ENCODE data around the gene UNC50.

The UNC50 gene

GRCh38 chr2:98568161-98568956, 40.0 kb upstream of the UNC50 start:
- Histone ChIP-seq H3K4me3 (ENCODE audit: low read depth, low read length) (no peak overlapping the region), H3K27me3 (ENCODE audit: control insufficient read depth, insufficient read depth, low read length) (no peaks in the 10 kb centered on the region), H3K27ac (ENCODE audit: low read depth, low read length) (no peak overlapping the region), H3K9ac (ENCODE audit: low read length) (no peak overlapping the region), H3K4me1 (ENCODE audit: control insufficient read depth, insufficient read depth, low read length) (no peaks in the 10 kb centered on the region), H3K36me3 (ENCODE audit: control insufficient read depth, insufficient read depth, low read length) (peaks cover 93% of the 10 kb centered on the region), H3K9me3 (ENCODE audit: control insufficient read depth, insufficient read depth, low read depth, low read length) (no peaks in the 10 kb centered on the region)

- peaks cover 91% of the 10 kb centered on the region for H3K36me3 ChIP-seq (ENCODE audit: control insufficient read depth, insufficient read depth, low read length)
- H3K27ac ChIP-seq (ENCODE audit: low read depth, low read length) = no peak overlapping the region
- H3K4me1 ChIP-seq (ENCODE audit: control insufficient read depth, insufficient read depth, low read length) = no peaks in the 10 kb centered on the region
- H3K4me3 ChIP-seq (ENCODE audit: low read depth, low read length) = no peak overlapping the region
- H3K27me3 ChIP-seq (ENCODE audit: control insufficient read depth, insufficient read depth, low read length) = no peaks in the 10 kb centered on the region
- H3K9ac ChIP-seq (ENCODE audit: low read length) = no peak overlapping the region
- H3K9me3 ChIP-seq (ENCODE audit: control insufficient read depth, insufficient read depth, low read depth, low read length) = no peaks in the 10 kb centered on the region
These were observed 39.1 kb upstream of the UNC50 start for GRCh38 chr2:98569197-98569793.

GRCh38 chr2:98569915-98570314, 38.5 kb upstream of the UNC50 start:
- Histone ChIP-seq H3K9me3 (ENCODE audit: control insufficient read depth, insufficient read depth, low read depth, low read length) (no peaks in the 10 kb centered on the region), H3K4me3 (ENCODE audit: low read depth, low read length) (no peak overlapping the region), H3K9ac (ENCODE audit: low read length) (no peak overlapping the region), H3K4me1 (ENCODE audit: control insufficient read depth, insufficient read depth, low read length) (no peaks in the 10 kb centered on the region), H3K27me3 (ENCODE audit: control insufficient read depth, insufficient read depth, low read length) (no peaks in the 10 kb centered on the region), H3K36me3 (ENCODE audit: control insufficient read depth, insufficient read depth, low read length) (peaks cover 90% of the 10 kb centered on the region), H3K27ac (ENCODE audit: low read depth, low read length) (no peak overlapping the region)

- no peak overlapping the region for H3K4me3 ChIP-seq (ENCODE audit: low read depth, low read length)
- H3K9ac ChIP-seq (ENCODE audit: low read length) = no peak overlapping the region
- H3K36me3 ChIP-seq (ENCODE audit: control insufficient read depth, insufficient read depth, low read length) = peaks cover 90% of the 10 kb centered on the region
- no peaks in the 10 kb centered on the region for H3K27me3 ChIP-seq (ENCODE audit: control insufficient read depth, insufficient read depth, low read length)
- H3K27ac ChIP-seq (ENCODE audit: low read depth, low read length) = no peak overlapping the region
- H3K9me3 ChIP-seq (ENCODE audit: control insufficient read depth, insufficient read depth, low read depth, low read length) = no peaks in the 10 kb centered on the region
- no peaks in the 10 kb centered on the region for H3K4me1 ChIP-seq (ENCODE audit: control insufficient read depth, insufficient read depth, low read length)
These were observed 38.0 kb upstream of the UNC50 start for GRCh38 chr2:98570356-98570755.

GRCh38 chr2:98571121-98571701, 37.2 kb upstream of the UNC50 start:
- Histone ChIP-seq H3K9ac (ENCODE audit: low read length) (no peak overlapping the region), H3K4me1 (ENCODE audit: control insufficient read depth, insufficient read depth, low read length) (no peaks in the 10 kb centered on the region), H3K27me3 (ENCODE audit: control insufficient read depth, insufficient read depth, low read length) (no peaks in the 10 kb centered on the region), H3K9me3 (ENCODE audit: control insufficient read depth, insufficient read depth, low read depth, low read length) (no peaks in the 10 kb centered on the region), H3K4me3 (ENCODE audit: low read depth, low read length) (no peak overlapping the region), H3K27ac (ENCODE audit: low read depth, low read length) (no peak overlapping the region), H3K36me3 (ENCODE audit: control insufficient read depth, insufficient read depth, low read length) (peaks cover 83% of the 10 kb centered on the region)

GRCh38 chr2:98571796-98572195, 36.6 kb upstream of the UNC50 start:
- Histone ChIP-seq H3K4me3 (ENCODE audit: low read depth, low read length) (no peak overlapping the region), H3K27ac (ENCODE audit: low read depth, low read length) (no peak overlapping the region), H3K36me3 (ENCODE audit: control insufficient read depth, insufficient read depth, low read length) (peaks cover 83% of the 10 kb centered on the region), H3K9me3 (ENCODE audit: control insufficient read depth, insufficient read depth, low read depth, low read length) (no peaks in the 10 kb centered on the region), H3K4me1 (ENCODE audit: control insufficient read depth, insufficient read depth, low read length) (no peaks in the 10 kb centered on the region), H3K27me3 (ENCODE audit: control insufficient read depth, insufficient read depth, low read length) (no peaks in the 10 kb centered on the region), H3K9ac (ENCODE audit: low read length) (no peak overlapping the region)

- H3K27me3 ChIP-seq (ENCODE audit: control insufficient read depth, insufficient read depth, low read length) = no peaks in the 10 kb centered on the region
- peaks cover 84% of the 10 kb centered on the region for H3K36me3 ChIP-seq (ENCODE audit: control insufficient read depth, insufficient read depth, low read length)
These were observed 36.2 kb upstream of the UNC50 start for GRCh38 chr2:98572211-98572610.

GRCh38 chr2:98572676-98573075, 35.7 kb upstream of the UNC50 start:
- no peak overlapping the region for H3K9ac ChIP-seq (ENCODE audit: low read length)
- no peaks in the 10 kb centered on the region for H3K4me1 ChIP-seq (ENCODE audit: control insufficient read depth, insufficient read depth, low read length)
- no peaks in the 10 kb centered on the region for H3K27me3 ChIP-seq (ENCODE audit: control insufficient read depth, insufficient read depth, low read length)
- H3K27ac ChIP-seq (ENCODE audit: low read depth, low read length) = no peak overlapping the region
- H3K36me3 ChIP-seq (ENCODE audit: control insufficient read depth, insufficient read depth, low read length) = peaks cover 86% of the 10 kb centered on the region
- H3K9me3 ChIP-seq (ENCODE audit: control insufficient read depth, insufficient read depth, low read depth, low read length) = no peaks in the 10 kb centered on the region
- no peak overlapping the region for H3K4me3 ChIP-seq (ENCODE audit: low read depth, low read length)

More at GRCh38 chr2:98572211-98572610, 36.2 kb upstream of the UNC50 start:
- Histone ChIP-seq H3K9ac (ENCODE audit: low read length) (no peak overlapping the region), H3K4me3 (ENCODE audit: low read depth, low read length) (no peak overlapping the region), H3K4me1 (ENCODE audit: control insufficient read depth, insufficient read depth, low read length) (no peaks in the 10 kb centered on the region), H3K9me3 (ENCODE audit: control insufficient read depth, insufficient read depth, low read depth, low read length) (no peaks in the 10 kb centered on the region), H3K27ac (ENCODE audit: low read depth, low read length) (no peak overlapping the region)

- H3K4me1 ChIP-seq (ENCODE audit: control insufficient read depth, insufficient read depth, low read length) = no peaks in the 10 kb centered on the region
- H3K9ac ChIP-seq (ENCODE audit: low read length) = no peak overlapping the region
- H3K9me3 ChIP-seq (ENCODE audit: control insufficient read depth, insufficient read depth, low read depth, low read length) = no peaks in the 10 kb centered on the region
- no peaks in the 10 kb centered on the region for H3K27me3 ChIP-seq (ENCODE audit: control insufficient read depth, insufficient read depth, low read length)
- H3K27ac ChIP-seq (ENCODE audit: low read depth, low read length) = no peak overlapping the region
- H3K36me3 ChIP-seq (ENCODE audit: control insufficient read depth, insufficient read depth, low read length) = peaks cover 86% of the 10 kb centered on the region
- H3K4me3 ChIP-seq (ENCODE audit: low read depth, low read length) = no peak overlapping the region
These were observed 35.0 kb upstream of the UNC50 start for GRCh38 chr2:98573426-98573825.

GRCh38 chr2:98576666-98577312, 31.6 kb upstream of the UNC50 start:
- Histone ChIP-seq H3K27me3 (ENCODE audit: control insufficient read depth, insufficient read depth, low read length) (no peaks in the 10 kb centered on the region), H3K9me3 (ENCODE audit: control insufficient read depth, insufficient read depth, low read depth, low read length) (no peaks in the 10 kb centered on the region), H3K36me3 (ENCODE audit: control insufficient read depth, insufficient read depth, low read length) (peaks cover 63% of the 10 kb centered on the region), H3K27ac (ENCODE audit: low read depth, low read length) (no peak overlapping the region), H3K4me3 (ENCODE audit: low read depth, low read length) (no peak overlapping the region), H3K4me1 (ENCODE audit: control insufficient read depth, insufficient read depth, low read length) (no peaks in the 10 kb centered on the region), H3K9ac (ENCODE audit: low read length) (no peak overlapping the region)

- Histone ChIP-seq H3K36me3 (ENCODE audit: control insufficient read depth, insufficient read depth, low read length) (peaks cover 63% of the 10 kb centered on the region), H3K9me3 (ENCODE audit: control insufficient read depth, insufficient read depth, low read depth, low read length) (no peaks in the 10 kb centered on the region), H3K4me1 (ENCODE audit: control insufficient read depth, insufficient read depth, low read length) (no peaks in the 10 kb centered on the region), H3K27me3 (ENCODE audit: control insufficient read depth, insufficient read depth, low read length) (no peaks in the 10 kb centered on the region), H3K27ac (ENCODE audit: low read depth, low read length) (no peak overlapping the region), H3K9ac (ENCODE audit: low read length) (no peak overlapping the region), H3K4me3 (ENCODE audit: low read depth, low read length) (no peak overlapping the region)
These were observed 31.1 kb upstream of the UNC50 start for GRCh38 chr2:98577313-98577712.
